HepG2 (cell line): ENCODE measurements around the gene CENPL. TPM values are rescaled to one million over a fixed set of nuclear protein-coding genes. Genes with fewer than 3 reads are reported as not detected.

Source experiments
- CEBPZ ChIP-seq: IDR thresholded peaks from 2 replicates; pipeline ENCODE4 v1.6.1; 2012; ENCODE audit warnings: low read length, improper control_type of control experiment
- ESRRA ChIP-seq: sonication (generic); formaldehyde crosslinking; IDR thresholded peaks from 2 replicates; pipeline ENCODE4 v1.5.1; 2020; ENCODE audit warnings: mild to moderate bottlenecking, low read depth, missing genetic modification reagents
- FOXA1 ChIP-seq, 2 experiments: fragments of 450-650 bp in 1 of 2; sonication (generic) in 1 of 2; formaldehyde crosslinking in 1 of 2; IDR thresholded peaks; 2 replicates each; pipeline versions ENCODE4 v1.4.0 to v1.6.1; 2016 to 2020; ENCODE audit warnings: missing genetic modification reagents in 1 of 2
- MIXL1 ChIP-seq: IDR thresholded peaks from 2 replicates; pipeline ENCODE4 v1.6.1; 2016
- NFATC3 ChIP-seq: sonication (generic); formaldehyde crosslinking; IDR thresholded peaks from 2 replicates; pipeline ENCODE4 v1.5.1; 2020; ENCODE audit warnings: mild to moderate bottlenecking, missing genetic modification reagents
- POLR2G ChIP-seq: fragments of 200-400 bp; formaldehyde crosslinking; IDR thresholded peaks from 2 replicates; pipeline ENCODE4 v1.6.1; 2018; ENCODE audit warnings: mild to moderate bottlenecking, low read depth, low read length, moderate library complexity
- TCF7L2 ChIP-seq: IDR thresholded peaks from 2 replicates; pipeline ENCODE4 v1.6.1; 2011; ENCODE audit warnings: mild to moderate bottlenecking, low read depth, low read length, moderate library complexity
- TRAFD1 ChIP-seq: sonication (generic); formaldehyde crosslinking; IDR thresholded peaks from 2 replicates; pipeline ENCODE4 v1.5.1; 2020; ENCODE audit warnings: missing genetic modification reagents, mild to moderate bottlenecking, borderline replicate concordance
- XBP1 ChIP-seq: sonication (generic); formaldehyde crosslinking; IDR thresholded peaks from 2 replicates; pipeline ENCODE4 v1.5.0; 2020; ENCODE audit warnings: missing genetic modification reagents
- ZBTB7A ChIP-seq: sonication (generic); formaldehyde crosslinking; IDR thresholded peaks from 2 replicates; pipeline ENCODE4 v1.8.0; 2022; ENCODE audit warnings: mild to moderate bottlenecking, missing genetic modification reagents
- ZNF12 ChIP-seq: sonication (generic); formaldehyde crosslinking; IDR thresholded peaks from 2 replicates; pipeline ENCODE4 v1.5.0; 2020; ENCODE audit warnings: missing genetic modification reagents
- ZNF282 ChIP-seq: fragments of 450-650 bp; IDR thresholded peaks from 2 replicates; pipeline ENCODE4 v1.6.1; 2018; ENCODE audit not compliant: partially characterized antibody
- ZNF737 ChIP-seq: sonication (generic); formaldehyde crosslinking; IDR thresholded peaks from 2 replicates; pipeline ENCODE4 v1.5.0; 2020; ENCODE audit warnings: missing genetic modification reagents, mild to moderate bottlenecking, borderline replicate concordance
- ZNF747 ChIP-seq: sonication (generic); formaldehyde crosslinking; IDR thresholded peaks from 2 replicates; pipeline ENCODE4 v1.8.1; 2023; ENCODE audit warnings: missing genetic modification reagents, mild to moderate bottlenecking, borderline replicate concordance
- polyA plus RNA-seq, 8 experiments: library from polyadenylated mRNA; depleted of rRNA in 3 of 8; stranded (reverse) in 7 of 8; unstranded in 1 of 8; fragments of >200 nt; fragmentation: Illumina TruSeq in 4 of 8; extraction: Trizol in 4 of 8; gene quantifications; 2 replicates each; pipeline versions ENCODE4 v1.2.1 to v1.2.3, GENCODE V29; 2011 to 2016; ENCODE audit warnings: low read depth in 4 of 8, missing spikeins in 1 of 8, mixed read lengths in 1 of 8; ENCODE audit not compliant: insufficient read depth in 1 of 8
- total RNA-seq, 5 experiments: library from RNA; depleted of rRNA; stranded (reverse); fragments of >200 nt; fragmentation: Illumina TruSeq; extraction: Trizol; gene quantifications; 2 replicates each; pipeline ENCODE4 v1.2.3, GENCODE V29; 2016; ENCODE audit warnings: low read depth in 1 of 5
- TF ChIP-seq, protein P1 (sequence below): sonication (generic); formaldehyde crosslinking; IDR thresholded peaks from 2 replicates; pipeline ENCODE4 v1.4.0; 2020; ENCODE audit warnings: low read depth, missing genetic modification reagents
- TF ChIP-seq, protein P2 (sequence below): sonication (generic); formaldehyde crosslinking; IDR thresholded peaks from 2 replicates; pipeline ENCODE4 v1.5.0; 2020; ENCODE audit warnings: mild to moderate bottlenecking, missing genetic modification reagents, borderline replicate concordance
- TF ChIP-seq, protein P3 (sequence below): sonication (generic); formaldehyde crosslinking; IDR thresholded peaks from 2 replicates; pipeline ENCODE4 v1.4.0; 2020; ENCODE audit warnings: missing genetic modification reagents; ENCODE audit errors: not compliant biosample characterization

Gene CENPL
- total and polyA plus RNA-seq, 2 of the 13 experiments (the other 11 are each of a cell fraction or from before 2014, with no cell fraction given): 4.4 to 14.2 TPM

- 0 out of 2 replicates have a peak, but pooled peaks have one; percentile 17 for TF ChIP-seq ESRRA (CRISPR knock-in tag)
- TF ChIP-seq ZNF737 (CRISPR knock-in tag): no peak
- TF ChIP-seq ZNF282: no peak
- TF ChIP-seq, protein P1, sequence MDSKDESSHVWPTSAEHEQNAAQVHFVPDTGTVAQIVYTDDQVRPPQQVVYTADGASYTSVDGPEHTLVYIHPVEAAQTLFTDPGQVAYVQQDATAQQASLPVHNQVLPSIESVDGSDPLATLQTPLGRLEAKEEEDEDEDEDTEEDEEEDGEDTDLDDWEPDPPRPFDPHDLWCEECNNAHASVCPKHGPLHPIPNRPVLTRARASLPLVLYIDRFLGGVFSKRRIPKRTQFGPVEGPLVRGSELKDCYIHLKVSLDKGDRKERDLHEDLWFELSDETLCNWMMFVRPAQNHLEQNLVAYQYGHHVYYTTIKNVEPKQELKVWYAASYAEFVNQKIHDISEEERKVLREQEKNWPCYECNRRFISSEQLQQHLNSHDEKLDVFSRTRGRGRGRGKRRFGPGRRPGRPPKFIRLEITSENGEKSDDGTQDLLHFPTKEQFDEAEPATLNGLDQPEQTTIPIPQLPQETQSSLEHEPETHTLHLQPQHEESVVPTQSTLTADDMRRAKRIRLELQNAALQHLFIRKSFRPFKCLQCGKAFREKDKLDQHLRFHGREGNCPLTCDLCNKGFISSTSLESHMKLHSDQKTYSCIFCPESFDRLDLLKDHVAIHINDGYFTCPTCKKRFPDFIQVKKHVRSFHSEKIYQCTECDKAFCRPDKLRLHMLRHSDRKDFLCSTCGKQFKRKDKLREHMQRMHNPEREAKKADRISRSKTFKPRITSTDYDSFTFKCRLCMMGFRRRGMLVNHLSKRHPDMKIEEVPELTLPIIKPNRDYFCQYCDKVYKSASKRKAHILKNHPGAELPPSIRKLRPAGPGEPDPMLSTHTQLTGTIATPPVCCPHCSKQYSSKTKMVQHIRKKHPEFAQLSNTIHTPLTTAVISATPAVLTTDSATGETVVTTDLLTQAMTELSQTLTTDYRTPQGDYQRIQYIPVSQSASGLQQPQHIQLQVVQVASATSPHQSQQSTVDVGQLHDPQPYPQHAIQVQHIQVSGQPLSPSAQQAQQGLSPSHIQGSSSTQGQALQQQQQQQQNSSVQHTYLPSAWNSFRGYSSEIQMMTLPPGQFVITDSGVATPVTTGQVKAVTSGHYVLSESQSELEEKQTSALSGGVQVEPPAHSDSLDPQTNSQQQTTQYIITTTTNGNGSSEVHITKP: no peak
- no peak for TF ChIP-seq XBP1 (CRISPR knock-in tag)
- TF ChIP-seq, protein P2, sequence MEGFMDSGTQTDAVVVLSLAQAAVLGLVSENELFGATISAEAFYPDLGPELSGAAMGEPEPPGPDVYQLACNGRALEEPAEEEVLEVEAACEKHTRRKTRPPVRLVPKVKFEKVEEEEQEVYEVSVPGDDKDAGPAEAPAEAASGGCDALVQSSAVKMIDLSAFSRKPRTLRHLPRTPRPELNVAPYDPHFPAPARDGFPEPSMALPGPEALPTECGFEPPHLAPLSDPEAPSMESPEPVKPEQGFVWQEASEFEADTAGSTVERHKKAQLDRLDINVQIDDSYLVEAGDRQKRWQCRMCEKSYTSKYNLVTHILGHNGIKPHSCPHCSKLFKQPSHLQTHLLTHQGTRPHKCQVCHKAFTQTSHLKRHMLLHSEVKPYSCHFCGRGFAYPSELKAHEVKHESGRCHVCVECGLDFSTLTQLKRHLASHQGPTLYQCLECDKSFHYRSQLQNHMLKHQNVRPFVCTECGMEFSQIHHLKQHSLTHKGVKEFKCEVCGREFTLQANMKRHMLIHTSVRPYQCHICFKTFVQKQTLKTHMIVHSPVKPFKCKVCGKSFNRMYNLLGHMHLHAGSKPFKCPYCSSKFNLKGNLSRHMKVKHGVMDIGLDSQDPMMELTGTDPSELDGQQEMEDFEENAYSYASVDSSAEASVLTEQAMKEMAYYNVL: peak; percentile 57; the same call in 1 of the 2 replicates
- TF ChIP-seq, protein P3, sequence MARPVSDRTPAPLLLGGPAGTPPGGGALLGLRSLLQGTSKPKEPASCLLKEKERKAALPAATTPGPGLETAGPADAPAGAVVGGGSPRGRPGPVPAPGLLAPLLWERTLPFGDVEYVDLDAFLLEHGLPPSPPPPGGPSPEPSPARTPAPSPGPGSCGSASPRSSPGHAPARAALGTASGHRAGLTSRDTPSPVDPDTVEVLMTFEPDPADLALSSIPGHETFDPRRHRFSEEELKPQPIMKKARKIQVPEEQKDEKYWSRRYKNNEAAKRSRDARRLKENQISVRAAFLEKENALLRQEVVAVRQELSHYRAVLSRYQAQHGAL (CRISPR knock-in tag): no peak
- no peak for TF ChIP-seq ZNF12 (CRISPR knock-in tag)
- TF ChIP-seq FOXA1 (IDR thresholded peaks at IDR 0.05): no peak
- no peak for TF ChIP-seq FOXA1 (CRISPR knock-in tag; IDR thresholded peaks at IDR 0.05)
- TF ChIP-seq ZBTB7A (CRISPR knock-in tag): peak; percentile 62; the same call in 1 of the 2 replicates
- no peak for TF ChIP-seq TCF7L2
- TF ChIP-seq TRAFD1: no peak; the same call in 1 of the 2 replicates
- TF ChIP-seq MIXL1 (CRISPR knock-in tag): no peak
- no peak for TF ChIP-seq POLR2G
- no peak for TF ChIP-seq CEBPZ
- no peak for TF ChIP-seq NFATC3 (CRISPR knock-in tag)
- peak; percentile 54 for TF ChIP-seq ZNF747 (CRISPR knock-in tag)
These were observed 43.8 kb upstream of the CENPL start, which contains the start of gene ZBTB37 (continued) for GRCh38 chr1:173868266-173869020.
